ENCODE results near the gene JARID2. TPM values are rescaled to one million over a fixed set of nuclear protein-coding genes. Genes with fewer than 3 reads are reported as not detected.

Gene JARID2
- total and polyA plus RNA-seq, 2 of the 4 experiments (the other 2 are of a cell fraction), result 9.6 to 12.9 TPM

GRCh38 chr6:15453622-15454021 is 207.8 kb downstream of the JARID2 start:
- ATAC-seq (ENCODE audit: low read depth), result no peak
- Histone ChIP-seq H3K27ac (ENCODE audit: insufficient read depth, low read length) (no peak overlapping the region), H2AFZ (replicated peaks; ENCODE audit: low read length, poor library complexity) (no peak overlapping the region), H2BK15ac (ENCODE audit: low read depth, low read length) (no peak overlapping the region), H3K14ac (replicated peaks; ENCODE audit: low read depth, low read length) (no peak overlapping the region), H3K9me1 (ENCODE audit: insufficient read depth, low read length) (peaks cover 6% of the 10 kb centered on the region), H3K4me3 (ENCODE audit: insufficient read depth, low read depth, low read length) (no peak overlapping the region), H3K18ac (ENCODE audit: low read depth, low read length) (no peak overlapping the region), H3K9ac (ENCODE audit: low read depth, low read length) (no peak overlapping the region), H2AK5ac (ENCODE audit: low read depth, low read length) (no peak overlapping the region), H3K56ac (ENCODE audit: extremely low read depth, insufficient read depth, low read length) (no peak overlapping the region), H3K23ac (ENCODE audit: low read depth, low read length) (no peak overlapping the region), H2BK120ac (ENCODE audit: low read depth, low read length) (no peak overlapping the region), H2BK5ac (ENCODE audit: low read depth, low read length, poor library complexity, severe bottlenecking) (no peak overlapping the region), H3K4me1 (ENCODE audit: control insufficient read depth, insufficient read depth, low read length) (peaks cover 6% of the 10 kb centered on the region), H4K5ac (ENCODE audit: low read depth, low read length) (no peak overlapping the region), H4K20me1 (ENCODE audit: insufficient read depth, low read length) (peaks cover 45% of the 10 kb centered on the region), H3K9me3 (ENCODE audit: control insufficient read depth, insufficient read depth, low read length) (no peaks in the 10 kb centered on the region), H3K4ac (ENCODE audit: low read depth, low read length) (no peak overlapping the region), H4K8ac (ENCODE audit: low read depth in 2 of 2, low read length in 2 of 2) (no peak overlapping the region), H3K4me2 (ENCODE audit: low read depth, low read length) (no peak overlapping the region), H3K79me1 (ENCODE audit: low read depth in 1 of 2, low read length in 2 of 2) (peaks cover 56 to 64% of the 10 kb centered on the region in 2 experiments), H2AK9ac (replicated peaks; ENCODE audit: low read depth, low read length, poor library complexity) (no peak overlapping the region), H4K91ac (ENCODE audit: insufficient read depth, low read depth, low read length) (no peak overlapping the region), H3K27me3 (ENCODE audit: control insufficient read depth, insufficient read depth, low read length) (no peaks in the 10 kb centered on the region), H2BK20ac (ENCODE audit: low read depth, low read length) (no peak overlapping the region), H3K36me3 (ENCODE audit: control insufficient read depth, insufficient read depth, low read length) (peaks cover 22% of the 10 kb centered on the region)
- POLR2A ChIA-PET (ENCODE audit: unreplicated experiment), result no interaction called here
- in situ Hi-C loops (cut with MboI; ENCODE audit: low sequenced_read_pairs) (no loop called here), intact Hi-C loops (cut with micrococcal nuclease) (no loop called here), dilution Hi-C loops (cut with HindIII; ENCODE audit: low sequenced_read_pairs, unreplicated experiment) (no loop called here)
- 100% methylated on average over 1 of the region's 5 CpGs; no CpG with 5 or more reads in 1 of the 2 experiments for WGBS, 2 experiments (ENCODE audit: extremely low coverage in 2 of 2, insufficient read length in 1 of 2)
- DNase-seq, result no peak
- CTCF ChIA-PET, result no interaction called here
- no TSS peak for BruUV-seq (replicated peaks)
- TF ChIP-seq BHLHE40 (IDR thresholded peaks at IDR 0.05; ENCODE audit: low read depth, low read length) (no peak), MAZ (IDR thresholded peaks at IDR 0.05; ENCODE audit: borderline replicate concordance, low read depth, low read length) (no peak), SMC3 (IDR thresholded peaks at IDR 0.05; ENCODE audit: low read depth, low read length) (no peak), POLR2A (IDR thresholded peaks at IDR 0.05; ENCODE audit: low read depth, low read length) (no peak), NFE2L2 (IDR thresholded peaks at IDR 0.05; ENCODE audit: low read depth, low read length) (no peak), MAFK (IDR thresholded peaks at IDR 0.05; ENCODE audit: low read depth, low read length) (no peak), ELK1 (IDR thresholded peaks at IDR 0.05; ENCODE audit: borderline replicate concordance, low read depth, low read length) (no peak), RCOR1 (IDR thresholded peaks at IDR 0.05; ENCODE audit: insufficient replicate concordance, low read length) (no peak), FOS (IDR thresholded peaks at IDR 0.05; ENCODE audit: low read depth, low read length) (no peak), CHD1 (IDR thresholded peaks at IDR 0.05; ENCODE audit: low read depth, low read length) (no peak)
